GM15510 (cell line): ENCODE measurements around the gene RMI1.

Experiments used
- POLR2A ChIP-seq: IDR thresholded peaks from 3 replicates; pipeline ENCODE4 v1.6.1; 2011; ENCODE audit warnings: borderline replicate concordance; ENCODE audit not compliant: insufficient read length; ENCODE audit errors: extremely low read depth

The RMI1 gene

GRCh38 chr9:83960991-83961390, 19.6 kb upstream of the RMI1 start:
- TF ChIP-seq POLR2A = no peak

- no peak for TF ChIP-seq POLR2A
These were observed 18.4 kb upstream of the RMI1 start for GRCh38 chr9:83962165-83962564.

- TF ChIP-seq POLR2A = no peak
These were observed 15.6 kb upstream of the RMI1 start for GRCh38 chr9:83964973-83965349.

GRCh38 chr9:83965350-83966208, 15.0 kb upstream of the RMI1 start:
- no peak for TF ChIP-seq POLR2A

DNA sequence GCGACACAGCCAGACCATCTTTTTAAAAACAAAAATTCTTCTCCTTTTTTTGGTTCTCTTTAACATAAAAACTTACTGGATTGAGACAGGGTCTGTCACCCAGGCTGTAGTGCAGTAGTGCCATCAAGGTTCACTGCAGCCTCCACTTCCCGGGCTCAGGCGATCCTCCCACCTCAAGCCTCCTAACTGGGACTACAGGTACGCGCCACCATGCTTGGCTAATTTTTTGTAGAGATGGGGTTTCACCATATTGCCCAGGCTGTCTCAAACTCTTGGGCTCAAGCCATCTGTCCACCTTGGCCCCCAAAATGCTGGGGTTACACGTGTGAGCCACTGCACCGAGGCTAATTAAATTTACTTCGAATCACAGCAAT, 14.4 kb upstream of the RMI1 start:
- no peak for TF ChIP-seq POLR2A

- no peak for TF ChIP-seq POLR2A
These were observed 13.5 kb upstream of the RMI1 start for GRCh38 chr9:83967073-83967472.

DNA sequence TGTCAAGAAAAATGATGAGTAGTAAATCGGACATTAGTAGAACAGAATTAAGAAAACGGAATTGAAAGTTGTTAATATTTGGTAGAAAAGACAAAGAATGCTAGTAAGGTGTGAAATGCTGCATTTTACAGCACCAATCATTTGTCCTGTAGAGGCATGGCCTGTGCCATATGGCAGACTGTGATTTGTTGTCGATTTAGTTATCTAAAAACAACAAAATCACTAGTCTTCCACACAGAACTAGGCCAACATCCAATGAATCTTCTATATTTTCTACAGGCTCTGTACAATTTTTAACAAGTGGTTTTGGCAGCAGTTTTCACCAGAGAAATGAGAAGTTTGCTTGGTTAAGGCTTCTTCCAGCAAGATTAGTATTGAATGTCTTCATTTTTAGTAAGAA, 11.0 kb upstream of the RMI1 start:
- no peak for TF ChIP-seq POLR2A

GRCh38 chr9:83971485-83971884, 9.1 kb upstream of the RMI1 start:
- TF ChIP-seq POLR2A = no peak

GRCh38 chr9:83972286-83972685, 8.3 kb upstream of the RMI1 start:
- no peak for TF ChIP-seq POLR2A

DNA sequence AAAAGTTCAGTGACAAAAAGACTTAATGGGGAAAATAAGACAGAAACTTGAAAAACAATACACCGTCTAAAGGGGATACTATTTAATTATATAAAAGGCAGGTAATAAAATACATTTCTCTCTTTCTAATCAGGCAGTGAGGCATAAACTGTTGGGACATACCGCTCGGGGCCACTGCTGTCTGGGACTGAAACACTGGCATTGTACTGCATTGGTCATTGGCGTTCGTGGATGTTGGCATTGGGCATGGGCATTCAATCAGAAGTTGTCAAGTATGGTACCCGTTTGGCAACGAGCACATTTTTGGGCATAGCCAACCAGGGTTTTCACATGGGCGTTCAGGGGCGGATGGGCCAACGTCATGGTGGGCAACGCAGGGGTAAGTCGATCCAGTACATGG, 5.3 kb upstream of the RMI1 start:
- TF ChIP-seq POLR2A = no peak

DNA sequence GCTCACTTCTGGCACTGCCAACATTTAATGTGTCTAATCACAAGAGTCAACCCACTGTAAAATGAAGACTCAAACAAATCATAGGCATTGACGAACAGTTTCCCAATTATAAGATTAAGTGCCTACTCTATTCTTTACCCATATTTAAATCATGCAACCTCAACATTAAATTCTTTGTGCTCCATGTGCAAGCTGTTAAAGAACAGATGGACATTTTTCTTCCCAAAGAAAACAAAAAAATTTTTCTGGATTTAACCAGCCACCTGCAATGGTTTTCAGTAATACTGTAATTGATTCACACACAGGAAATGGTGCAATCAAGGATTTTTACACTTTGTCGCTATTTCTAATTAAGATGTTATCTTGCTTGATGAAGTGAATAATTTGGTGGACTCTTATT, 4.2 kb upstream of the RMI1 start:
- TF ChIP-seq POLR2A = no peak

DNA sequence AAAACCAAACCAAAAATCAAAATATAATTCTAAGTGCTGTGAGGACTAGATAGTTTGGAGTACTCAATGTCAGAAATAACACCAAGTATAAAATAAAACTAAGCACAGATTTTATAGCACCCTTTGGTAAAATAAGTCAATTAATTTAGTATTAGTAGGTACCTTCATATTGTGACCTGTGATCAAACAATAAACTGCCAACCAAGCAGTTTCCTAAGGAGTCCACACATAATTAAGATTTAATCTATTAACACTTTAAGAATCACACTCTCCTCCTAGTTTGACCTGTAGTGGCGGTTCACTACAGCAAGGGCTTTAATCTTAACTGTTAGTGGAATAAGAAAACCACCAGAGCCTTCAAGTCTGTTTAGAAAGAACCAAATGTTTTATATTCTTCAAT, 3.4 kb upstream of the RMI1 start:
- TF ChIP-seq POLR2A = no peak

DNA sequence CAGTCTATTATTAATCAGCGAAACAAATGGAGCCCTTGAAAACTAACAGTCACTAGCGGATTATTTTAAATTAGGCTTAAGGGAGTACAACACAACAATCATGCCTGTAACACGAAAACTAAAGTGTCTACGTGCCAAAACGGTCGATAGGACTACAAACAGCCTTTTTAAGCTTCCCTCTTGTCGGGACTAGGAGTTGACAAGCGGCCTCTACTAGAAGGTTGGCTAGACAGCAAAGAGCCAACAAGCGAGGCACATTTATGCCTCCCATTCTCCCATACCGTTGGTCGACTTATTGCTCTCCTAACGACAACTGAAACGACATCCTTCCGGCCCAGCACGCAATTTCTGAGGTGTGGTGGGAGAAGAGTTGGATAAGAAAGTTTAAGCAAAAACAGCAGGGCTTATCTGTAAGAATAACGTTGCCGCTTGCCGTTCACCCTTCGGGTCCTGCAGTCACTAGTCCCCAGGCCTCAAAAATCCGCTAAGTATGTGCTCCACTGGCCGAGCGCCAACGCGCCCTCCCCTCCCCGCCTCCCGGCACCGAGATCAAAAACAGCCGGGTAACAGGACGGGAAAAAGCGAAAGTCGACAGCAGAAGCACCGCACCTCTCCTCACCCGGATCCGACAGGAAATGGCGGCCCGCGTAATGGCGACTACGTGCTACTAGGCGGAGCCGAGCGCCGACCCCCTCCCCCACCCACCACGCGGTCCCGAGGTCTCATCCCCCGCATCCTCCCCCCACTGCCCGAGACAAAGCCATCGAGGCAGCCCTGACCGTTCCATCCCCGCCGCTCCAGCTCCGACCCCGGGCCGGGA, 1.4 kb upstream of the RMI1 start:
- peak; percentile 36 for TF ChIP-seq POLR2A

GRCh38 chr9:83979812-83980394, 702 bp upstream of the RMI1 start, which contains the start of gene HNRNPK:
HNRNPK (minus strand) TSS chr9:83980215; CDS start chr9:83978252, 1,963 bp downstream.
- peak; percentile 61 for TF ChIP-seq POLR2A

DNA sequence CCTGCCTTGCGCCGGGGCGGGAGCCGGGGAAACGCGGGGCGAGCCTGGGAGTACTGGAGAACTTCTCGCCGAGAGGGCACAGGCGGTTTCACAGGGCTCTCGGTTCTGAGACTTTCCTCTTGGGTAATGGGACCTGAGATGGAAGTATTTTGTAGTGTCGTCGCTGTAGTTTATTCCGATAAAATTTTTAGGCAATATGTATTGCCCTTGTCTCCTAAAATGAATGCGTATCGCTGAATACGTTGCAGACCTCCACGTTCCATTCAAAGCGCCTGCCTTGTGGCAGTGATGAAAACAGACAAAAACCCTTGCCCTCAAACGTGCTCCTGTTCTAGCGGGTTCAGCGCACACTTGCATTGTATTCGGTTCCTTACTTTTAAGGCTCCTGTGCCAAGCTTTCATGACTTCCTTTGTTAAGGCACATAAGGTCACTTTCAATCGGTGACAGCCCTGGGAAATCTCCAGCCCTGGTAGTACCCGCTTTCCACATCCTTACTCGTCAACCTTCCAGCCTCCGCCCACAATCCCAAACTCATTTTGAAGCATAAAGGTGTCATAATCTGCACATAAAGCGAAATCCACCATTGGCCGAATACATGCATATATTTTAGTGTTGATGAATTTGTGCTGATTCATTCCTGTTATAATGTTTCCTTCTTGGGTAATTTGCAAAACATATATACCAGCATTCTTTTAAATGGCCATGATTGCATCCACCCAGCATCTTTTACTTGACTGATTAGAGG, 694 bp downstream of the RMI1 start:
- TF ChIP-seq POLR2A = no peak

DNA sequence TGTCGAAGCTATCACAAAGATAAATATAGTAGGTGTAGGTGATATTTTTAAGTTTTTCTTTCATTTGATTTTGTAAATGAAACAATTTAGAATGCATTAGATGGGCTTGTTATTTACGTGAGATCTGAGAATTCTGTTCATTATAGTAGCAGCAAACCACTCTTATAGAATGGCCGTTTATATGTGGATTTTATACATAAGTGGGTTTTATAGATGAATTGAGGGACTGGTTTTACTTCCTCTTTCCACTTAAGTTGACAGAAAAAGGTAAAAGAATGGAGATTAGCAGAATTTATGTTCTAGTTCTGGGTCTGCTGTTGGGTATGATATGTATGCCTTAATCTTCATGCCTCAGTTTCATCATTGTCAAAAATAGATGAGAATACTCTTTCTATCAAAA, 5.6 kb downstream of the RMI1 start:
- TF ChIP-seq POLR2A = no peak
